DMS153 treated with DMSO at 0.1 percent for 48 hours (cell line): ENCODE results near the gene NUP98.
"Not testable (repeated sequence)": the region's sequence is repeated elsewhere in the genome, so short reads cannot be mapped to it uniquely, and the experiment has no call there.

ENCODE experiments used
- DNase-seq: peaks from one replicate; lab custom pipeline; 2025; ENCODE audit not compliant: unreplicated experiment; lab: John Stamatoyannopoulos, UW

NUP98 gene

DNA sequence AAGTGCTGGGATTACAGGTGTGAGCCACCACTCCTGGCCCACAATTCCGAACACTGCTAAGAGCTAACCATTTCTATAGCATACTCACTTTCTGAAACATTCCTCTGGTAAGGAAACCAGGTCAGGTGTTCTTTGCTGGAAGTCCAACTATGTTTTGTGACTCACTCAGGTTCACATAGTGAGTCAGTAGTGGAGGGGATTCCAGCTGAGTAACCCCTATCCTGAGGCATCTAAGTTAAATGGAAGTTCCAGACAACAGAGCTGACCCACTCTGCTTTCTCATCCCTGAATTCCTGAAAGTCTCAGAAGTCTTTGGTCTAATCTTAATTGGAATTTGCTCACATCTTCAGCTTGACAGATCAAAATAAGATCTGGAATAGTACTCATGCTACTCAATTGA lies 123.2 kb downstream of the NUP98 start:
- DNase-seq, result no peak

DNA sequence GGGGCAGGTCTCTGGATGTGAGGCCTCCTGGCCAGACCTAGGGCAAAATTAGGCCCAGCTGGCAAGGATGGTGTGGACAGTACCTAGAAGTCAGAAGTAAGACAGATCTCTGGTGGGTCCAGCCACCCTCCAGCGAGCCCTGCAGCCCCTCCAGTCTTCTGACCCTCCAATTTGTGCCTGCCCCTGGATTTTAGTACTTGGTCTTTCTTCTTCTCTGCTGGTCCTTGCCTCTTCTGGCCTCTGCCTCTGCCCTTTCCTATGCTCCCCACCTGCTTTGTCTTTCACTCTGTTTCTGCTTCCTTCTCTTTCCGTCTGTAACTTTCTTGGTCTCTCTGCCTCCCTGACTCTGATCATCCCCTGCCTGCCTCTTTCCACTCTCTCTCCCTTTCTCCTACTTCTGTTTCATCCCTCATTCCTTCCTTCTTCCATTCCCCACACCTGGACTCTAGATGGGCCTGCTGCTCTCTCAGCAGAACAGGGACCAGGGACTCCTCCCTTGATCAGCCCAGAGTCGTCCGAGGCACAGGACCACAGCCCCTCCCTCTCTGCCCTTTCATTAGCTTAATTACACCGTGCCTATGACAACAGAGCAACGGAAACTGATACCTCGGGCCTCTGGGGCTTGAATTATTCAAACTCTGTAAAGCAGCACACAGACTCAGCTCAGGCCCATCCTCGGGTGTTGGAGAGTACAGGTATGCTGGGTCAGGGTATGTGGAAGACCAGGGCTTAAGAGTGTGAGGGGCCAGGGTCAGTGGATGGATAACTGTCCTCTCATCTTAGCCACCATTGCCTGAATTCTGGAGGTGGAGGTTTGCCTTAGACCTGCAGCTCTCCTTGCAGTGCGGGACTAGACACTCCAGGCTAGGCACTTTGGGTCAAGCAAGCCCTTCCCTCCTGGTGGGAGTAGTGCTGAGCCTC lies 125.8 kb downstream of the NUP98 start, which contains the start of gene CHRNA10:
TSS of gene CHRNA10 (minus strand) at position 51 of the 921 bp plus-strand sequence. CDS start 72 bp downstream, outside the sequence.
- no peak for DNase-seq

DNA sequence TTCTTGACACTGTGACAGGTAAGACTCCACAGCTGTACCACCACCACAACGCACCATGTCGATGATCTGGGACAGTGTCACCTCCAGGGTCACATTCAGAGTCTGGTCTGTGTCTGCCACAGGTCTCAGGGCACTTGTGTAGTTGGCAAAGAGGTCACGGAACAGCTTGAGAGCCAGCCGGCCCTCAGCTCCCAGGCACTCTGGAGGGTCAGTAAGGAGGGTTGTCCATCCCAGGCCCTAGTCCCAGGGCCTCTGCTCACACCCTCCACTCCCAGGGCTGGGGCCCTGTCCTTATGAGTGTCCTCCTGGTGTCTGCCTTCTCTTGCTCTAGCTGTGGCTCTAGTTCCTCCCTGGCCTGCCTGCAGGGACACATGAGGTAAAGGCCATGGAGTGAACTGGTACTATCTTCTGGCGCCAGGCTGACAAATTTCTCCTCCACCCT lies 127.6 kb downstream of the NUP98 start:
- no peak for DNase-seq

DNA sequence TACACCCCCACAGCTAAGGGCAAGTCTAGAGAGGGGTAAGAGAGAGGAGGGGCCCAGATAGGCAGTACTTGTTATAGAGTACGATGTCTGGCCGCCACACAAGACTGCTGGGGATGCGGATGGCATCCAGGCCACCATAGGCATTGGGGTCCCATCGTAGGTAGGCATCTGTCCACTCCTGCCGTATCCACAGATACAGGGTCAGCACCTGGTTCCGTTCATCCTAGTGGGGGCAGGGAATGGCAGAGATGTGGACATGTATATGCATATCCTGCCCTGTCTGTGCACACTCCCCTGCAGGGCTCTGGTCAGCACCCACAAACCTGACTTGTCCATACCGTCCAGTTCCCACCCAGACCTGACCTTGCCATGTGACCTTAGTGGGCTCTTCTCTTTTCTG lies 128.2 kb downstream of the NUP98 start:
- no peak for DNase-seq

DNA sequence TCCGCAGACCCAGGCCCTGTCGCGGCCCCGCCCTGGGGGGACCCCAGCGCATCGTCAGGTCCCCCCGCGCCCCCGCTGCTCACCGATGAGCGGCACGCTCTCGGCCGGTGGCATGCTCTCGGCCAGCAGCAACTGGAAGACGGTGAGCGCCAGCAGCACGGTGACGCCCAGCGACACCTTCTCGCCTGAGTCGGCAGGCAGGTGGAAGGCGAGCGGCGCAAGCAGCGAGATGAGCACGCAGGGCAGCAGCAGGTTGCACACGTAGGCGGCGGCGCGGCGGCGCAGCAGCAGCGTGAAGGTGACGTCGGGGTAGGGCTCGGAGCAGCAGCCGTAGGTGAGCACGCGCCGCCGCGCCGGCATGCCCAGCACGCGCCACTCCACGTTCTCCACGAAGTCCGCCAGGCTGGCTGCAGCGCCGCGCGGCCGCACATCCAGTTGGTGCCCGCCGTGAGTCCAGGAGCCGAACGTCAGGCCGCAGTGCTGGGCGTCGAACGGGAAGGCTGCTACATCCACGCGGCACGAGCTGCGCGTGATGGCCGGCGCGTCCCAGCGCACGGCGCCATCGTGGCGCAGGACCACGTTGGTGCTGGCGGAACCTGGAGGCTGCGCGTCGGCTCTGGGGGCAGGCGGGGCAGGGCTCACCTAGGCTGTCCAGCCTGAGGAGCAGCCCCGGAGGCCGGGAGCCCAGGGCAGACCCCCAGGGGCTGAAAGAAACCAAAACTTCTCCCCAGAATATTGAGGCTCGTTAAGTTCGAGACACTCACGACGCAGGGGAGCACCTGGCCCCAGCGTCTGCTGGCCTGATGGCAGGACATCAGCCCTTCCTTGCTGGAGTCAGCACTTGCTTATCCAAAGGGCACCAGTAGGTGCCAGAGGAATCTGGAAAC lies 130.0 kb downstream of the NUP98 start:
- DNase-seq, result no peak

DNA sequence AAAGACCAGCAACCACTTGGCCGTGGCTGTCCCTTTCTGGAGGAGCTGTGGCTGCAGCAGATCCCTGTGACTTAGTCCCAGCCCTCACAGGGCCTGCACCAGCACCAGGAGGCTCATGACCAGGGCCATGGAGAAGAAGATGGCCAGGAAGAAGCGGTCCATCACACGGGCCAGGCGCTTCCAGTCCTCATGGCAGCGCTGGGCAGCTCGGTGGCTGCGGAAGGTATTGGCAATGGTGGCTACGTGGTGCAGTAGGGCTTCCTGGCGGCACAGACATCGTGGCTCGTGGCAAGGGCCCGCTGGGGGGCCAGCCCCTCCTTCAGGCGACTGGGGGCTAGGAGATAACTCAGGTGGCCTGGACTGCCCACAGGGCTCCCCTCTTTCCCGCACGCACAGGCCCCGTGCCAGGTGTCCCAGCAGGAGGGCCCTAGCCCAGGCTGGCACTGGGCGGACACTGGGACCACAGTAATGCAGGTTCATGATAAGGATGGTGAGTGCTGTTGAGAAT lies 131.3 kb downstream of the NUP98 start:
- no peak for DNase-seq

DNA sequence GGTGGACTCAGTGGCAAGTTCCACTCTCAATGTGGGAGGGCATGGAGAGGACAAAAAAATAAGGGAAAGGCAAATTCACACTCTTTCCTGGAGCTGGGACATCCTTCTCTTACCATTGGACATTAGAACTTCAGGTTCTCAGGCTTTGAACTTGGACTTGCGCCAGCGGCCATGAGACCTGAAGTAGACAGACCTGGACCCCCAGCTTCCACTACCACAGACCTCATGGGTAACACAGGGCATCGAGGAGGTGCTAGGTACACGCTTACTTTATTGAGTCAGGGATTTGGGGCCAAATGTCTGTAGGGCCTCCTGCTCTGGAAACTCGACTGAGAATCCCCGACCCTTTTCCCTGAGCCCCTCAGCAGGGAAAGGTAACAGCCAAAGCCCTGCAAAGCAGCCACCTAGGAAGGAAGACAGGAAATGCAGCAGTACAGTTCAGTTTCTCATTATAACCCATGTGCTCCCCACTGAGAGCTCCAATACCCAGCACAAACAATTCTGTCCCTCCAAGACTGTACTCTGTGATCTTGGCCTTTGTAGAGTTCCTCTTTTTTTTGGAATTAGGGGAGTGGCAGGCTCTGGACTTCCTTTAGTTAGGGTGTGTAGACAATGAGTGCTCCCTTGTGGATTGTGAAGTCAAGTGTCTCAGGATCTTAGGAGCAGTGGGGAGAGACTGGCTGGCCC lies 131.9 kb downstream of the NUP98 start:
- DNase-seq, result no peak

DNA sequence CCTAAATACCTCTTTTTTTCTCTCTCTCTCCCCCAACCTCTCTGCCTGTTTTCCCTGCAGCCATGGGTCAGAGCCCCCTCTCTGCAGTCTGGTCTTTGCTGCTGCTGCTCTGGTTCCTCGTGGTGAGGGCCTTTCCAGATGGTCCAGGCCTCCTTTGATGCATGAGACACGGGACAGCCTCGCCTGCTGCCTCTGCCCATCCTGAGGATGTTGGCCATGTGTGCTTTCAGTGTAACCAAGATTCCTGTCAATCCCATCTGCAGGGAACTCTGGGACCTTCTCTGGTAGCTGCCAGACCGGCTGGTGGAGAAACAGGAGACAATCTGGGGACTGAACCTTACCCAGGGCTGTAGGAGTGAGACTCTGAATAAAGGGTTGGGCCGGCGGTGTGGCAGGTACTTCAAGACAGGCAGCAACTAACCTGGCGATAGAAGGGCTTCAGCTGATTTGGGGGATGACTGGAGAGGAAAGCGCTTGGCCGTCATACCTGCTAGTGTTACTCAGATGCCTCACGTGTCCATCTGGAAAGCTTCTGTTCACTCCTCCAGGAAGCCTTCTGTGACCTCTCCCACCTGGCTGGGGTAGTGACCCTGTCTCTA lies 133.2 kb downstream of the NUP98 start:
- DNase-seq, result no peak

DNA sequence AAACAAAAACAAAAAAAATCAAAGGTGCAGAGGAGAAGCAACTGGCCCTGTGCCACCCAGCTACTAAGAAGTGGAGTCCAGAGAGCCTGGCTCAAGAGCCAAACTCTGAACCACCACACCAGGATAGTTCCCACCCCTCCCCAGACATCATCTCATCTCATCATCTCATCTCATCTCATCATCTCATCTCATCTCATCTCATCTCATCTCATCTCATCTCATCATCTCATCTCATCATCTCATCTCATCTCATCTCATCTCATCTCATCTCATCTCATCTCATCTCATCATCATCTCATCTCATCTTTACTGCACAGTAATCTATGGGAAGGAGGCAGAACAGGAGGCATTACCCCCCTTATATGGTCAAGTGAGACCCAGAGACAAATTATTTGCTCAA lies 134.5 kb downstream of the NUP98 start:
- DNase-seq, result no peak

DNA sequence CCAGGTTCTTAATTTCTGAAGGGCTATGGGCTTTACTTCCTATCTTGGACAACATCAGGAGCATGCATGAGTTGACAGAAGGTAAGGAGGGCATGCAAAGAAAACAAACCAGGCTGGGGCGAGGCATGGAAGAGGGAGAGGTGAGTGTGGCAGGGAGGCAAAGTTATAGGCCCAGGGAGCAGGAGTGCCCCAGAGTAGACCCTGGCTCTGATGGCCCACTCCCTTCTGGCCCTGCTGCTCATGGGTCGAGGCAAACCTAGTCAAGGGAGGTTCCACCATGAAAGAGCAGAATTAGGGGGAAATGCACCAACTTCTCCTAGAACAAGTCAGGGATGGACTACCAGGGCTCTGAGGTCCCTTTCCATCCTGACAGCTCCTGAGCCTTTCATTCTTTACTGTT lies 136.4 kb downstream of the NUP98 start:
- DNase-seq, result no peak

DNA sequence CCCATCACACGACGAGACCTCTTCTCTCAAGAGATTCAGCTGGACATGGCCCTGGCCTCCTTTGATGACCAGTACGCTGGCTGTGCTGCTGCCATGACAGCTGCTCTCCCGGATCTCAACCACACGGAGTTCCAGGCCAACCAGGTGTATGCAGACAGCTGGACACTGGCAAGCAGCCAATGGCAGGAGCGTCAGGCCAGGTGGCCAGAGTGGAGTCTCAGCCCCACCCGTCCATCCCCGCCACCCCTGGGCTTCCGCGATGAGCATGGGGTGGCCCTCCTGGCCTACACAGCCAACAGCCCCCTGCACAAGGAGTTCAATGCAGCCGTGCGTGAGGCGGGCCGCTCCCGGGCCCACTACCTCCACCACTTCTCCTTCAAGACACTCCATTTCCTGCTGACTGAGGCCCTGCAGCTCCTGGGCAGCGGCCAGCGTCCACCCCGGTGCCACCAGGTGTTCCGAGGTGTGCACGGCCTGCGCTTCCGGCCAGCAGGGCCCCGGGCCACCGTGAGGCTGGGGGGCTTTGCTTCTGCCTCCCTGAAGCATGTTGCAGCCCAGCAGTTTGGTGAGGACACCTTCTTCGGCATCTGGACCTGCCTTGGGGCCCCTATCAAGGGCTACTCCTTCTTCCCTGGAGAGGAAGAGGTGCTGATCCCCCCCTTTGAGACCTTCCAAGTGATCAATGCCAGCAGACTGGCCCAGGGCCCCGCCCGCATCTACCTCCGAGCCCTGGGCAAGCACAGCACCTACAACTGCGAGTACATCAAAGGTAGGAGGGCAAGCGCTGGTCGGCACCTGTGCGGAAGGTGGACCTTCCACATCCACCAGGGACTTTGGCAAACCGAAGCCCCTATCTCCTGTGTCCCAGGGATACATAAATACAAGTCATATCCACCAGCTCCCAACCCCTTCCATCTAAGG lies 137.5 kb downstream of the NUP98 start:
- no peak for DNase-seq

DNA sequence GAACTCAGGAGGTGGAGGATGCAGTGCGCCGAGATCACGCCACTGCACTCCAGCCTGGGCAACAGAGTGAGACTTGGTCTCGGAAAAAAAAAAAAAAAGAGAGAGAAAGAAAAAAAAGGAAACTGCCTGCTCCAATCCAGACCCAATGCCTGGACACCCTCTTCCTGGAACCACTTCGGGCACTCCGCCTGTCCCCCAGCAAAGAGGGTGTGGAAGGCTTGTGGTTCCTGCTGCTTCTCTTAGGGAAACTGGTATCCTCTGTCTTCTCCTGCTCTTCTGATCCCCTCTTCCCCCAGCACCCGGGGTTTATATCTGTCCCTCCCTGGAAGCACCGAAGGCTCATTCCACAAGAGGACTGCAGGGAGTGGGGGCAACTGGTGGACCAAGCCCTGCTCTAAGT lies 139.1 kb downstream of the NUP98 start:
- no peak for DNase-seq

DNA sequence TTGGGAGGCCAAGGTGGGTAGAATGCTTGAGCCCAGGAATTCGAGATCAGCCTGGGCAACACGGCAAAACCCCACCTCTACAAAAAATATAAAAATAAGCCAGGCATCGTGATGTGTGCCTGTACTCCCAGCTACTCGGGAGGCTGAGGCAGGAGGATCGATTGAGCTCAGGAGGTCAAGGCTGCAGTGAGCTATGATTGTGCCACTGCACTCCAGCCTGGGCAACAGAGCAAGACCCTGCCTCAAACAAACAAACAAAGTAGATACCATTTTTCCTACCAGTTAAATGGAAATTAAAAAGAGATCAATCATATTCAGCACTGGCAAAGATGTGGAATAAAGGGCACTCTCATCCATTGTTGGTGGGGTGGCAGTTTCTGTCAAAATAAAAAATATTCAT lies 140.0 kb downstream of the NUP98 start:
- not testable (repeated sequence) for DNase-seq

DNA sequence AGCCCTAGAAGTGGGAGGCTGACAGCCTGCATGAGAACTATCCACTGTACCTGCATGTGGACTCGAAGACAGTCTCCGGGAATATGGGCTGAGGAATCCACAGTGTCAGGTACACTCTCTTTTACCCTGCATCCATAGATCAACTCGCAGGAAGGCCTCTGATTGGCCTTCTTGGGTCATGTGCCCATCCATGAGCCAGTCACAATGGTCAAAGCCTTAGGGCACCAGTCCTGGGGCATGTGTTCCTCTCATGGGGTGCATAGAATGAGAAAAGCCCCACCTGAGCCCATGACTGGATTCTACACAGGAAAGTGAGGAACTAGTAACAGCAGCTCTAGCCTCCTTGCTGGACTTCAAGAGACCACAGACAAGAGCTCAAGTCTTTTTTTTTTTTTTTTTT lies 141.8 kb downstream of the NUP98 start:
- DNase-seq, result no peak

DNA sequence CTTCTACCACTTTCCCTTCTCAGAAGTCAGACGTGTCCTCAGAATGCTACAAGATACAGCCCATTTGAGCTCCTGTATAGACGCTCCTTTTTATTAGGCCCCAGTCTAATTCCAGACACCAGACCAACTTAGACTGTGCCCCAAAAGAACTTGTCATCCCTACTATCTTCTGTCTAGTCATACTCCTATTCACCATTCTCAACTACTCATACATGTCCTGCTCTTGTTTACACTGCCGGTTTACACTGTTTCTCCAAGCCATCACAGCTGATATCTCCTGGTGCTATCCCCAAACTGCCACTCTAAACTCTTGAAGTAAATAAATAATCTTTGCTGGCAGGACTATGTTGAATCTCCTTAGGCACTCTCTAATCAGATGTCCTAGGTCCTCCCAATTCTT lies 144.8 kb downstream of the NUP98 start:
- not testable (repeated sequence) for DNase-seq

DNA sequence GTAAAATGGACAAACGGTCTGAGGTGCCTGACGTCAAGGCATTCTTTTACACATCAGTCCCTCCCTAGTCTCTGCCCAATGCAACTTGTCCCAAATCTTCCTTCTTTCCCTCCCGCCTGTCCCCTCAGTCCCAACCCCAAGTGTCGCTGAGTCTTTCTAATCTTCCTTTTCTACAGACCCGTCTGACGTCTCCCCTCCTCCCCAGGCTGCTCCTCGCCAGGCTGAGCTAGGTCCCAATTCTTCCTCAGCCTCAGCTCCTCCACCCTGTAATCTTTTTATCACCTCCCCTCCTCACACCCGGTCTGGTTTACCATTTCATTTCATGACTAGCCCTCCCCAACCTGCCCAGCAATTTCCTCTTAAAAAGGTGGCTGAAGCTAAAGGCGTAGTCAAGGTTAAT lies 148.0 kb downstream of the NUP98 start:
- DNase-seq, result not testable (repeated sequence)

DNA sequence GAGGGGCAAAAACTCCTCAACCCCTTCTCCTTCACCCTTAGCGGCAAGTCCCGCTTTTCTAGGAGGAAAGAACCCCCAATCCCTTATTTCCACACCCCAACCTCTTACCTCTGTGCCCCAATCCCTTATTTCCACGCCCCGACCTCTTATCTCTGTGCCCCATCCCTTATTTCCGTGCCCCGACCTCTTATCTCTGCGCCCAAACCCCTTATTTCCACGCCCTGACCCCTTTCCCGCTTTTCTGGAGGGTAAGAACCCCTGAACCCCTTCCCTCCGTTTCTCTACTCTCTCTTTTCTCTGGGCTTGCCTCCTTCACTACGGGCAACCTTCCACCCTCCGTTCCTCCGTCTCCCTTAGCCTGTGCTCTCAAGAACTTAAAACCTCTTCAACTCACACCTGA lies 148.5 kb downstream of the NUP98 start:
- not testable (repeated sequence) for DNase-seq

DNA sequence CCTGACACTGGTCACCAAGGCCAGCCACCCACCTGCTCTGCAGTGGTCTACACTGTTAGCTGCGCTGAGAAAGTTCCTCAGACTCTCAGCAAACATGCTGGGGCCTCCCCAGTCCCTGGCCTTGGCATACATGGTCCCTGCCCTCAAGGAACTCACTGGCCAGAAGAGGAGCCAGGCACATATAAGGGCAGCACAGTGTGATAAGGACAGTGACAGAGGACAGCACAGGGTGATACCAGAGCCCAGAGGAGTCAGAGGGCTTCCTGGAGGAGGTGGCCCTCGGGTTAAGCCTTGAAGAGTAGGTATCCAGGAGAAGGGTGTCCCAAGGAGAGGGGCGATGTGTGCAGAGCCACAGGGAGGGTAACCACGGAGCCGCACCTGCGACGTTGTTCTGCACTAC lies 151.8 kb downstream of the NUP98 start:
- DNase-seq, result no peak

DNA sequence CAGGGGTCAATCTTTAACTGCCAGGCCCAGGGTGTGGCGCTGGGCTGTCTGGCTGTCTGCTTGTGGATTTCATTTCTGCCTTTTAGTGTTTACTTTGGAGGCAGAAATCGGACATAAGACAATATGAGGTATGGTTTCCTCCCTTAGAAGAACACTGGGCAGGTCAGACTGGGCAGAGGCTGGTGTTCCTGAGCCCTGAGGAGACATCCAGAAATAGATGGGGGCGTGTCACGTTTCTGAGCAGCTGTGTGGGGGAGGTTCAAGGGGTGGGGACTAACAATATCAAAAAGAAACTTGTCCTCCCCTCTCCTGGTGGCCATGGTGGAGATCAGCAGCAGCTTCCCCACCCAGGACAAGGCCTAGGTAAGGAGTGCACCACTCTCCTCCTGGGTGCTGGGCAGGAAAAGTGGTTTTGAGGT lies 152.5 kb downstream of the NUP98 start, which contains the start of gene ART1:
TSS of gene ART1 (plus strand) at position 312 of the 419 bp plus-strand sequence. CDS start 14,086 bp downstream, outside the sequence.
- DNase-seq, result no peak
